GM21447 (cell line): Measurements from ENCODE around the gene C1QL4.

Experiments used
- ATAC-seq: cut with Tn5 transposase; IDR thresholded peaks from one replicate; pipeline ENCODE4 v1.9.1; 2021; ENCODE audit not compliant: unreplicated experiment

C1QL4 gene

DNA sequence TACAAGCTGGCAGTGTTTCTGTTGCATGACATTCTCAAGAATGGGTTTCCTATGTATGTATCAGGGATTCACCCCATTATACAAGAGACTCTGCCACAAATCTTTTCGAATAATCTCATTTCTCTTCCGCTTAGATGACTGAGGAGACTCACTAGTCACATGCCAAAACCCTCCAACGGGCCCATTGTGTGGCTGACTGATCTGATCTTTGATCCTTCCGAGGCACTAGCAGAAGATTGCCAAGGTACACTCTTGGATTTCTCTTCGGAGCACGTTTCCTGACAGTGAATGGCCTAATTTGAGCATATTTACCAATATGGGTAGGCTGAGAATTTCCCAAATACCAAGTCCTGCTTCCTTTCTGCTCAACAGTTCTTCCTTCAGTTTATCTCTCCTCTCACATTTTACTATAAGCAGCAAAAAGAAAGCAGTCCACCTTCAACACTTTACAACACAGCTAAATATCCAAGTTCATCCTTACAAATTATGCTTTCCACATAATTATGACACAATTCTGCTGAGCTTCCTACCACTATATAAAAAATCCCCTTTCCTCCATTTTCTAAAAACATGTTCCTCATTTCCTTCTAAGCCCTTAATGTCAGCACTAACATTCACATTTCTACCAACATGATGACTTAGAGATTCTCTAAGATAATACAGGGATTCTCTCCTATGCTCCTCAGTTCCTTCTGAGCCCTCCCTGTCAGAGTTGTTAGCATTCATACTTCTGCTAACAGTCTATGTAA lies 31.1 kb downstream of the C1QL4 start:
- ATAC-seq = no peak

DNA sequence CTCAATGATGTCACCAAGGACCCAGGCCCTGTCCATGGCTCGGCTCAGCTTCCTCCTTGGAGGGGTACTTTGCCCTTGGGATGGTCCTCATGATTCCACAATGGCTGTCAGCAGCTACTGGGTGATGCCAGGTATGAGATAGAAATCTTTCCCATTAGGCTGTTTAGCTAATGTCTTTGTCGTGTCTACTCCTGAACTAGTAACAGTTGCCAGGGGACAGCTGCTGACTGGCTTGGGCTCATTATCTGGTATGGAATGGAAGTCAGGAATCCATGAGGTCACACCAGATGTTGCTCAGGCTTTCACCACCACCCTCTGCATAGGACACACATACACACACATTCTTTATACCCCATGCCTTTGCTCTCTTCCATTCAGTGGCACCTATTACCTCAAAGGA lies 32.8 kb downstream of the C1QL4 start:
- ATAC-seq = no peak

DNA sequence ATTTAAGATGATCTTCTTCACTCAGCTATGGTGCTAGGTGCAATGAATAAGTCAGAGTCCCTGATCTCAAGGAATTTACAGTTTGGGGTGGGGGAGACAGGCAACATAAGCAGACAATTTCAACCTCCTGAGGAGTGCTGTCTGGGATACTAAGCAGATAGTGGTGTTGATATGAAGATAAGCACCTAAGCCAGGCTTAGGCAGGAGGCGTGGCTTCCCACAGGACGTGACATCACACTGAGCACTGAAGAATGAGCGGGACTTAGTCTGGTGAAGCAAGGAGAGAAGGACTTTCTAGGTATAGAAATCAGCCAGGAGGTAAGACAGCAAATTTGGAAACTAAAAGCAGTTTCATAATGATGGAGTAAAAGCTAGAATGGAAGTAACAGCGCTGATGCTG lies 35.2 kb downstream of the C1QL4 start:
- no peak for ATAC-seq

DNA sequence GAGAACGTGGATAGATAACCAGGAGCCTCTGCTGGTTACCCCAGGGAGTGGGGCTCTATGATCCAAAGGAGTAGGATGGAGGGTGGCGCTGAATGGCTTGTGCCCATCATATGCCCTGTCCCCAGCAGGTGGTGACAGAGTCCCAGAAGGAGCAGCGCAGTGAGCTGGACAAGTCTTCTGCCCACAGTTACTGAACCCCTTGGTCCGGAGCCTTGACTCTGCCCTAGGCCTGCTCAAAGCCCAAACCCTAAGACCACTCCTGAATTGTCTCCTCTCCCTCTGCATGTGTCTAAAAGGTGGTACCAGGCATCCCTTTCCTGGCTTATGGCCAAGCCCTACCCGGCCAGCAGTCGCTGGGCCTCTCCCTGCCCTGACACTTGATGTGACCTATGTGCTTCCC lies 38.8 kb downstream of the C1QL4 start:
- ATAC-seq = no peak

DNA sequence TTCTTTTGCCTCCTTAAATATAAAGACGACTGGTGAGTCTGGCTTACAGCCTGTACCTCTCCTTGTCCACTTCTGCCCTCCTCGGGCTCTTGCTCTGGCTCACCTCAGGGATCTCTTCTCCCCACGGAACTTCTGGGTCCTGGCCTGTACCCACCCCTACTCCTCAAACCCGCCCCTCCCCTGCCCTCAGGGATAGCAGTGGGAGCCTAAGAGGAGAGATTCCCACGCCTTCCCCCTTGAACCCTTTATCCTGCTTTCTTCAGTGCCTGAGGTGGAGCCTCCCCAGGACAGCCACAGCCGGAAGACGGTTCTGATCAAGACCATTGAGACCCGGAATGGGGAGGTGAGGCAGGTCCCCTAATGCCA lies 39.3 kb downstream of the C1QL4 start:
- ATAC-seq = no peak

DNA sequence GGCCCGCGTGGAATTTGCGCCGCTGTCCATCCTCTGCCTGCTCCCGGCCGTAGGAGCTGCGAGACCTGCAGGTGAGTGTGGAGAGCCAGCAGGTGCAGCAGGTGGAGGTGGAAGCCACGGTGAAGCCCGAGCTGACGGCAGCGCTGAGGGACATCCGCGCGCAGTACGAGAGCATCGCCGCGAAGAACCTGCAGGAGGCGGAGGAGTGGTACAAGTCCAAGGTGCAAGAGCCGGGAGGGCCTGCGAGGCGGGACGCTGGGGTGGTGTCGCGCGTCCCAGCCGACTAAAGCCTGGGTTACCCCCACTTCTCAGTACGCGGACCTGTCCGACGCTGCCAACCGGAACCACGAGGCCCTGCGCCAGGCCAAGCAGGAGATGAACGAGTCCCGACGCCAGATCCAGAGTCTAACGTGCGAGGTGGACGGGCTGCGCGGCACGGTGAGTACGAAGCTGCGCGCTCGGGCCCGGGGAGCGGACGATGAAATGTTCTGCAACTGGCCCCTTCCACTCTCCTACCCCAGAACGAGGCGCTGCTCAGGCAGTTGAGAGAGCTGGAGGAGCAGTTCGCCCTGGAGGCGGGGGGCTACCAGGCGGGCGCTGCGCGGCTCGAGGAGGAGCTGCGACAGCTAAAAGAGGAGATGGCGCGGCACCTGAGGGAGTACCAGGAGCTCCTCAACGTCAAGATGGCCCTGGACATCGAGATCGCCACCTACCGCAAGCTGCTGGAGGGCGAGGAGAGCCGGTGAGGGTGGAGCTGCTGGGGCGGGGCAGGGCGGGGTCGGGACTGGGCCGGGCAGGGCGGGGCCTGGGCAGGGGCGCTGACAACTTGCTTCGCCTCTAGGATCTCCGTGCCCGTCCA lies 39.9 kb downstream of the C1QL4 start:
- no peak for ATAC-seq

DNA sequence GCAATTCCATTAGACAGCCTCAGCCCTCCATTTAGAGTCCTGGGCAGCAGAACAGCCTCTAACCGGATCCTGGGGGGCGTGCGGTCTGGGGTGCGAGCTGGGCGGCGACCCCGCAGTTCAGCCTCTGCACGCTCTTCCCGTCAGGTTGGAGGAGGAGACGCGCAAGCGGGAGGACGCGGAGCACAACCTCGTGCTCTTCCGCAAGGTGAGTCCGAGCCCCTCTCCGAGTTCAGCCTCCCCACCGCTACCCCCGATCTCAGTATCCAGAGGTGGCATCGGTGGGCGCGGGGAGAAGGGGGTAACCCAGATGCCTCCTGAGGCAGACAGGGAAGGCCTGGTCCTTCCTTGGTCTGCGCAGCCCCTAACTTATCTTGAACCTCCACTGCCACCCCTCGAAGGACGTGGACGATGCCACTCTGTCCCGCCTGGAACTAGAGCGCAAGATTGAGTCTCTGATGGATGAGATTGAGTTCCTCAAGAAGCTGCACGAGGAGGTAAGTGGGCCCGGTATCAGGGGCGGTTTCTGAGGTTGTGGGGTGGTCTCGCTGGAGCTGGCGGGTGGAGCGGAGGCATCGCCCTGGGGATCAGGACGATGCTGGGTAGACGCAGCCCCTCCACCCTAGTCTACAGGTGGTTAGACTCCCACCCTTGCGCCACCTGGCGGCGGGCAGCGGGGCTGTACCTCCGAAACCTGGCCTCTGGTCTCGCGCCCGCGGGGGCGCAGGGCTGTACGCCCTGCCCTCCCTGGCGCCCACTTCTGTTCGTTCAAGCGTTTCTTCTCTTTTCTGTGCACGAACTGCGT lies 40.8 kb downstream of the C1QL4 start:
- no peak for ATAC-seq

DNA sequence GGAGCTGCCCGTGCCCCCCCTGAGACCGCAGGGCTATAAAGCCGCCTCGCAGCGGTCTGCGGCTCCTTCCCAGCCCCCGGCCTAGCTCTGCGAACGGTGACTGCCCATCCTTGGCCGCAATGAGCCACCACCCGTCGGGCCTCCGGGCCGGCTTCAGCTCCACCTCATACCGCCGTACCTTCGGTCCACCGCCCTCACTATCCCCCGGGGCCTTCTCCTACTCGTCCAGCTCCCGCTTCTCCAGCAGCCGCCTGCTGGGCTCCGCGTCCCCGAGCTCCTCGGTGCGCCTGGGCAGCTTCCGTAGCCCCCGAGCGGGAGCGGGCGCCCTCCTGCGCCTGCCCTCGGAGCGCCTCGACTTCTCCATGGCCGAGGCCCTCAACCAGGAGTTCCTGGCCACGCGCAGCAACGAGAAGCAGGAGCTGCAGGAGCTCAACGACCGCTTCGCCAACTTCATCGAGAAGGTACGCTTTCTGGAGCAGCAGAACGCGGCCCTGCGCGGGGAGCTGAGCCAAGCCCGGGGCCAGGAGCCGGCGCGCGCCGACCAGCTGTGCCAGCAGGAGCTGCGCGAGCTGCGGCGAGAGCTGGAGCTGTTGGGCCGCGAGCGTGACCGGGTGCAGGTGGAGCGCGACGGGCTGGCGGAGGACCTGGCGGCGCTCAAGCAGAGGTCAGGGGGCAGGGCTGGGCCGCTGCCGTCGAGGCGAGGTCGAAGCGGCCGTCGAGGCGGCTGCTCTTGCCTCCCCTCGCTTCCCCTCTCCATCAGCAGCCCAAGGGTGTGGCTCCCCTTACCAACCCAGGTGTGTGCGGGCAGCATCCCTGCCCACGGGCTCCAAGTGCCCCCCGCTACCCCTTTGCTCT lies 41.7 kb downstream of the C1QL4 start, which contains the start of gene PRPH:
PRPH (plus strand) TSS at position 66 of the 855 bp plus-strand sequence; CDS start at position 120, 54 bp downstream.
- ATAC-seq = no peak

DNA sequence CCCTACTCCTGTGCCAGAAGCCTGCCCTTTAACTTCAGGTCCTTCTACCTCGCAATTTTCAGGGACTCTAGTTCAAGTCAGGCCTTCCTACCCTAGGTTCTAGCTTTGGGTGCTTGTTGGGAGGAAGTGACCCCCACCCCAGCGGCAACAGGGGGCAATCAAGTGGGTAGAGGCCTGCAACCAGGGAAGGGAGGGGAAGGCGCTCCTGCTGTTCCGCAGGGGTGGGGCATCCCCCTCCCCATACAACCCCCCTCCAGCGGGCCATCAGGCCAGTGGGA lies 42.2 kb downstream of the C1QL4 start:
- ATAC-seq = no peak

DNA sequence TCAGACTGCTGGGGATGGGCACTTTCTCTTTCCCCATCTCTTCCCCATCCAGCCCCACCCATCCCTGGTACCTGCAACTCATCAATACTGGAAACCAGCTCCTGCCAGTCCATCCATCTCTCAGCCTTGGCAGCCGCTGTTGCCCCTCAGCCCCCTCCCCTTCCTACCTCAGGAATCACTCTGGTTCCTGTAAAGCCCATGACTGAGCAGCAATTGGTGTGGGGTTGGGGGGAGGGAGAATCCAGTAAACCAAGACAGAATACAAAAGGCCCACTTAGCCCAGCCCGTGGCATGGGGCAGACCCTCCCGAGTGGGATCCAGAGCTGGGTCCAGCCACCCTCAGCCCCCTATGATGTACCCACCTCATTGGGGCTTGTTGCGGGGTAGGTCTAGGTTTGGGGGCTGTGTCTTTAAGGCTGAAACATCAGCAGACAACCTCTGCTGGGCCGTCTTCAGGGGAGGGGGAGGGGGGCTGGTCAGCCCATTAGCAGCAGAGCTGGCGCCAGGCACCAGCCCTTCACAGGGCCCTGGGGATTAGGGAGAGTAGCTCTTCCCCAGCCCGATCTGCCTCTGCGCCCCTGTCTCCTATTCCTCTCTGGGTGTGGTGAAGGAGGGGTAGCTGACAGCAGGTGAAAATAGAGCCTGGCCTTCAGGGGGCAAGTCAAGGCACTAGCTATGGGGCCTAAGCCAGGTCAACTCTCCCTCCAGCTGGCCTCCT lies 42.7 kb downstream of the C1QL4 start:
- no peak for ATAC-seq

DNA sequence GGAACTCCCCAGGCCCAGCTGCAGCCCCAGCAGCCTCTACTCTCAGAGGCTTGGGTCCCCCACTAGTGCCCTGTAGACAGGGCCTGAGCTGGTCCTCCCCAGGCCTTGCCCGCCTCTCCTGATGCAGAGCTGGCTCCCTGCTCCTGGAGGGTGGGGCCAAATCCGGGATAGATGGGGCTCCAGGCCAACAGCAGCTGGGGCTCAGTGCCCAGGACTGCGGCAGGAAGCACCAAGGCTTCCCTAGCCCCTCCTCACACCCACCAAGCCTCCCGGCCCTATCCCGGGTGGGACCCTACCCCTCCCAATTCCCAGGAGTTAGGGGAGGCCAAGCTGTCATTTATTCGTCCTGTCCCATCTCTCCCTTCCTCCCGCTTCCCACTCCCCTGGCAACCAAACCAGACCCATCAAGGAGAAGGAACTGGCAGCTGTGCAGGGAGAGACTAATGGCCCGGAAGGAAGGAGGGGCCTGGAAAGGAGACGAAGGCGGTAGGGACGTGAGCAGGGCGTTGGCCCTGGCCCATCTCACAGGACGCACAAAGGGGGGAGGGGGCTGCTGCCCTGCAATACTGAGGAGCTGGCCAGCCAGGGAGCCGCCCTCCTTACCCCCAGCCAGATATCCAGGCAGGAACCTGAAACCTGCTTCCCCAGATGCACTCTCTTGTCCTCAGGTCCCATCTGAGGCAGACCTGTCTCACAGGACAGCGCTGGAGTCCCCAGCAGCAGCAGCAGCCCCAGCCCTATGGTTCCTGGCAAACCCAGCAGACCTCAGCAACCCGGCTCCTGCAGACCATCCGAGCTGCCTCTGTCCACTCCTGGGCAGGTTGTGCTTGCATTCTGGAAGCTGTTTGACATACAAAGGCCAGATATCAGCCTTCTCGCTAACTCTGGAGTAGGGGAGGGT lies 43.7 kb downstream of the C1QL4 start:
- ATAC-seq = no peak

DNA sequence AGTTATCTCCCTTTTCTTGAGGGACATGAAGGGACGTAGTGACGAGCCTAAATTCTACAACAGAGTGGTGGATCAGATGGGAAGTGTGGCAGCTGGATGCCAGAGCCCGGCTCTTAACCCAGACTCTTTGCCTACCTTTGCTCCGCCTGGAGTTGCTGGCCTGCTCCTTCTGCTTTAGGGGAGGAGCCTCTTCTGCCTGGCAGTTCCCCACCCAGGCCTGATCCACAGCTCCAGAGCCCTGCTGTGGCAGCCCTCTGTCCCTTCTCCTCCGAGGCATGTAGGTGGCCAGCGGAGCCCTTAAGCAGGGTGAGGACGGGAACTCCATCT lies 44.3 kb downstream of the C1QL4 start:
- ATAC-seq = no peak

DNA sequence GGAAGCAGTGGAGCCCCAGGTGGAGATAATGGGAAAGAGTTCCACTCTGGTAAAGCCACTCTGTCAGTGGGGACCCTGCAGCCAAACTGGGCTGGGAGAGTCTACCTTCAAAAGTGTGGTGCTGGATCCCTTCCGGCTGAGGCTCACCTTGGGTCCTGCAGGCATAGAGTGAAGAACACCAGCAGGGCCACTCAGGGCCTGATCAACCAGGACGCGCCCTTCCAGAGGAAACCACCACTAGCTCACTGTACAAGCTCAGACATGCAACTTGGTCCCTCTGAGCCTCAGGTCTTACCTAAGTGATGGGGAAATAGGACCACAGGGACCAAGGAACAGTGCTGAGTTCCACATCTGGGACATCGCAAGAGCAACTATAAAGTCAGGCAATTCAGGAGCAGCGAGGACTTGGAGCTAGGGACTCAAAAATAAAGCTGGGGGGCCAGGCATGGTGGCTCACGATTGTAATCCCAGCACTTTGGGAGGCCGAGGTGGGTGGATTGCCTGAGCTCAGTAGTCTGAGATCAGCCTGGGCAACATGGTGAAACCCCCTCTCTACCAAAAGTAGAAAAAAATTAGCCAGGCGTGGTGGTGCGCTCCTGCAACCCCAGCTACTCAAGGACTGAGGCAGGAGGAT lies 47.9 kb downstream of the C1QL4 start:
- no peak for ATAC-seq

DNA sequence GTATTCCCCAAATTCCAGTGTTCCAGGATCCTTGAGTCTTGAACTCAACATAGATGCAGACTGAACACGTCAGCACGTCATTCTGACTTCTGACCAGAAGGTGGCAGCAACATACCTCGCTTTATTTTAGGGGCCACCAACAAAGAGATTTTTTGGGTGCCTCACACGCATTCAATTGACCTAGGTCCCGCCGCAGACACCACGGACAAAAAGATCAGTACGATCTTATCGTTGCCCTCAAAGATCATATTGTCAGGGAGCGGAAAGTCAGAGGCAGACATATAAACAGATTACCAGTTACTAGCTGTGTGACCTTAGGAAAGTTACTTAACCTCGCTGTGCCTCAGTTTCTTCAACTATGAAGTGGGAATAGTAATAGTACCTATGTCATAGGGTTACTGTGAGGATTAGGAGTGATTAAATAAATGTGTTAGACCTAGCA lies 48.6 kb downstream of the C1QL4 start:
- no peak for ATAC-seq

DNA sequence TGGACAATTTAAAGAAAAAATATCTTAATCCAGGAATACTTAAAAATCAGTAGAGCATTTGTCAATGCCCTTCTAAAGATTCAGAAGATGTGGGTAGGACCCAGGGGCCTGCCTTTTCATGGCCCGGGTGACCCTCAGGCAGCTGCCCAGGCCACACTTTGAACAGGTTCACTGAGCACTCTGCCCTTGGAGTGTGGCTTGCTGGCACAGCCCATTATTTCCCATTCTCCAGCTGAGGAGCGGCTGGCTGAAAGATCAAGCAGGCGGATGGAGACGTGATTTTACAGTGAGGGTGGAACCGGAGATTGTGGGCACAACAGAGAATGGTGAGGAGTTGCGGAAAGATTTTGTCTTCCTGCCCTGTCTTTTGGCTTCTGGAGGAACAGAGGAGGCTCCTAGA lies 49.1 kb downstream of the C1QL4 start:
- ATAC-seq = no peak

DNA sequence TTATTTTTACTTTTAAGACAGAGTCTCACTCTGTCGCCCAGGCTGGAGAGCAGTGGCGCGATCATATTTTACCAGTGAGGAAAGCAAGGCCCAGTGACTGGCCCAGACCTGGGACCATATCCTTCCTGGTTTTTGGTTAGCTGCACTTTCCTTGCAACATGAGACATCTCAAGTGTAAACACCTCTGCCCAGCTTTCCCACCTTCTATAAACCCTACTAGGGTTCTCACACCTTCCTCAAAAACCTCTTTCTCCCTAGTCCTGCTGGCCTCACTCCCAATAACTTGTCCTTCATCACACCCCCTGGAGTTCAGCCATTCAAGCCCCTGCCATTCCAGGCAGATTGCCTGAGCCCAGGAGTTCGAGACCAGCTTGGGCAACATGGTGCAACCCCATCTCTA lies 52.3 kb downstream of the C1QL4 start:
- no peak for ATAC-seq

DNA sequence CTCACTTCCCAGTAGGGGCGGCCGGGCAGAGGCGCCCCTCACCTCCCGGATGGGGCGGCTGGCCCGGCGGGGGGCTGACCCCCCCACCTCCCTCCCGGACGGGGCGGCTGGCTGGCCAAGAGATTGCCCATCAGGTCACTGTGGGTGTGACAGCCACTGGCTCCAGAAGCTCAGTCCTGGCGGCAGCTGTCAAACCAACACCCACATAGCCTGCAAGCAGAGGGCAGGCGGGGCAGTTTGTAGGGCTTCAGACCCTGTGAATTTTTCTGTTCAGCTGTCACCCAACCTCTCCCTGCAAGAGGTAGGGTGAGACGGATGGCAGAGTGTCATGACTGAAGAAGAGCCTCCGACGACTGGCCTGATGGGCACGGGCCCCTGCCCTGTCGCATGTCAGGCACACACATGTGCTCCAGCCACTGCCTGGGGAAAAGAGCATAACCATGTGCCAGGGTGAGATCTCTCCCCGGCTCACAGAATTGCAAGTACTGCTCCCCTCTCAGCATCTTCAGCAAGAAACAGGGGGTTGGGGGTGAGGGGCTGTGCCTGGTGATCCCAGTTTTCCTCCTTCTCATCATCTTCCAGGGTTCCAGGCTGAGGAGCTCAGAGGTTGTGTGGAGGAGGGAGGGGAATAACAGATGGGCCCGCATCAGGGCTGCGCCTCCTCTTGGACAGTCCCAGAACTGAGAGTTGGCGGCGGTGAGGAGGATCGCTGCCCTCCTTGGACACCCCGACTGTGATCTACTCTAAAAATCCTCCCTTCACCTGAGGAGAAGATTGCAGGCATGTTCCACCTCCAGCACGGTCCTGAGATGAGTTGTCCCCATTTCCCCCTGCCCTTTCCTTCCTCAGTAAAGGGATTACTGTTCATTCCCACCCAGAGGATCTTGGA lies 53.2 kb downstream of the C1QL4 start:
- no peak for ATAC-seq
